Astrocyte (in vitro differentiated cells and primary cell): Measurements from ENCODE around the gene EXOC6. TPM values are rescaled to one million over a fixed set of nuclear protein-coding genes. Genes with fewer than 3 reads are reported as not detected.

Experiments
- DNase-seq: peaks from one replicate; pipeline ENCODE4 v3.0.0-alpha.2; 2010; ENCODE audit warnings: low read depth
- FAIRE-seq: peaks from 2 replicates; lab custom pipeline; 2011; peaks lifted over from hg19 to GRCh38; lab: Jason Lieb, UNC
- H2AFZ ChIP-seq: 2 replicates; pipeline ENCODE4 v1.6.0; 2012; ENCODE audit warnings: low read depth, low read length, inconsistent platforms
- H3K27ac ChIP-seq: 2 replicates; pipeline ENCODE4 v1.5.1; 2011; ENCODE audit warnings: low read depth, low read length, inconsistent platforms
- H3K27me3 ChIP-seq: 2 replicates; pipeline ENCODE4 v1.6.0; 2011; ENCODE audit warnings: low read length, inconsistent platforms; ENCODE audit not compliant: insufficient read depth
- H3K36me3 ChIP-seq: 2 replicates; pipeline ENCODE4 v1.5.1; 2011; ENCODE audit warnings: low read length, inconsistent platforms; ENCODE audit not compliant: insufficient read depth
- H3K4me1 ChIP-seq: 2 replicates; pipeline ENCODE4 v1.5.1; 2011; ENCODE audit warnings: low read length, inconsistent platforms; ENCODE audit not compliant: insufficient read depth
- H3K4me2 ChIP-seq: 2 replicates; pipeline ENCODE4 v1.6.0; 2012; ENCODE audit warnings: low read length, inconsistent platforms
- H3K4me3 ChIP-seq: 2 replicates; pipeline ENCODE4 v1.5.1; 2011; ENCODE audit warnings: low read depth, mild to moderate bottlenecking, low read length, inconsistent platforms; ENCODE audit not compliant: insufficient read depth
- H3K79me2 ChIP-seq: 2 replicates; pipeline ENCODE4 v1.6.0; 2012; ENCODE audit warnings: mild to moderate bottlenecking, low read length, inconsistent platforms; ENCODE audit not compliant: insufficient read depth
- H3K9ac ChIP-seq: 2 replicates; pipeline ENCODE4 v1.6.0; 2012; ENCODE audit warnings: mild to moderate bottlenecking, low read length, inconsistent platforms
- H3K9me3 ChIP-seq: 2 replicates; pipeline ENCODE4 v1.5.1; 2012; ENCODE audit warnings: low read depth, mild to moderate bottlenecking, low read length, inconsistent platforms; ENCODE audit not compliant: insufficient read depth
- H4K20me1 ChIP-seq: 2 replicates; pipeline ENCODE4 v1.6.0; 2012; ENCODE audit warnings: low read length, inconsistent platforms; ENCODE audit not compliant: insufficient read depth
- H3K27ac Mint-ChIP-seq: one replicate; pipeline ENCODE4 v1.8.0; 2021; ENCODE audit warnings: mild to moderate bottlenecking, mixed read lengths; ENCODE audit not compliant: unreplicated experiment
- H3K27me3 Mint-ChIP-seq: one replicate; pipeline ENCODE4 v1.8.0; 2021; ENCODE audit warnings: low read depth, mixed read lengths; ENCODE audit not compliant: unreplicated experiment
- H3K36me3 Mint-ChIP-seq: one replicate; pipeline ENCODE4 v1.8.0; 2021; ENCODE audit warnings: low read depth, mixed read lengths; ENCODE audit not compliant: unreplicated experiment
- H3K4me1 Mint-ChIP-seq: one replicate; pipeline ENCODE4 v1.8.0; 2021; ENCODE audit warnings: low read depth, mixed read lengths; ENCODE audit not compliant: unreplicated experiment
- H3K4me3 Mint-ChIP-seq: one replicate; pipeline ENCODE4 v1.8.0; 2021; ENCODE audit warnings: mild to moderate bottlenecking, moderate library complexity, mixed read lengths; ENCODE audit not compliant: unreplicated experiment
- H3K9me3 Mint-ChIP-seq: one replicate; pipeline ENCODE4 v1.8.0; 2021; ENCODE audit warnings: mild to moderate bottlenecking, mixed read lengths; ENCODE audit not compliant: unreplicated experiment
- CTCF ChIP-seq: IDR thresholded peaks from 2 replicates; pipeline ENCODE4 v1.5.1; 2011; ENCODE audit warnings: low read depth, mild to moderate bottlenecking, inconsistent platforms, low read length, moderate library complexity; ENCODE audit not compliant: insufficient read depth
- EZH2 ChIP-seq: IDR thresholded peaks from 2 replicates; pipeline ENCODE4 v1.6.1; 2012; ENCODE audit warnings: mild to moderate bottlenecking, low read length, inconsistent platforms; ENCODE audit not compliant: insufficient read depth
- total RNA-seq: library from RNA; stranded (reverse); gene quantifications from 2 replicates; pipeline ENCODE4 v1.2.1, GENCODE V29; 2021

EXOC6 gene
- total RNA-seq, 1 donor from 2014 or later = 4.9 TPM

GRCh38 chr10:92999191-92999590, 150.9 kb downstream of the EXOC6 start:
- no peak overlapping the region for H3K4me3 ChIP-seq
- no peaks in the 10 kb centered on the region for H3K27me3 ChIP-seq
- Mint-ChIP-seq H3K4me3 (no peak overlapping the region), H3K27me3 (no peaks in the 10 kb centered on the region), H3K4me1 (peaks cover 6% of the 10 kb centered on the region), H3K9me3 (no peaks in the 10 kb centered on the region), H3K36me3 (no peaks in the 10 kb centered on the region), H3K27ac (no peak overlapping the region)
- no peak overlapping the region for H2AFZ ChIP-seq
- no peaks in the 10 kb centered on the region for H3K4me1 ChIP-seq
- no peaks in the 10 kb centered on the region for H3K36me3 ChIP-seq
- H3K4me2 ChIP-seq = no peak overlapping the region
- H3K79me2 ChIP-seq = no peaks in the 10 kb centered on the region
- DNase-seq = no peak
- FAIRE-seq = no peak
- H3K27ac ChIP-seq = no peak overlapping the region
- no peaks in the 10 kb centered on the region for H4K20me1 ChIP-seq
- no peak overlapping the region for H3K9ac ChIP-seq
- TF ChIP-seq CTCF (no peak), EZH2 (no peak)
- H3K9me3 ChIP-seq = no peaks in the 10 kb centered on the region

GRCh38 chr10:93006435-93007039, 158.2 kb downstream of the EXOC6 start:
- Histone ChIP-seq H3K9ac (no peak overlapping the region), H2AFZ (no peak overlapping the region), H3K27me3 (no peaks in the 10 kb centered on the region), H3K4me3 (no peak overlapping the region), H3K79me2 (no peaks in the 10 kb centered on the region), H3K27ac (no peak overlapping the region), H4K20me1 (no peaks in the 10 kb centered on the region), H3K36me3 (no peaks in the 10 kb centered on the region), H3K9me3 (no peaks in the 10 kb centered on the region), H3K4me2 (no peak overlapping the region), H3K4me1 (no peaks in the 10 kb centered on the region)
- Mint-ChIP-seq H3K27me3 (peaks cover 2% of the 10 kb centered on the region), H3K4me3 (no peak overlapping the region), H3K36me3 (no peaks in the 10 kb centered on the region), H3K4me1 (no peaks in the 10 kb centered on the region), H3K27ac (no peak overlapping the region), H3K9me3 (no peaks in the 10 kb centered on the region)
- FAIRE-seq (peak; percentile 94), DNase-seq (peak; percentile 44)
- TF ChIP-seq CTCF (peak; percentile 72), EZH2 (no peak)

- TF ChIP-seq CTCF (no peak), EZH2 (no peak)
- no peak overlapping the region for H3K4me2 ChIP-seq
- no peak overlapping the region for H3K9ac ChIP-seq
- no peak overlapping the region for H3K4me3 ChIP-seq
- no peaks in the 10 kb centered on the region for H3K4me1 ChIP-seq
- H3K36me3 ChIP-seq = no peaks in the 10 kb centered on the region
- Mint-ChIP-seq H3K4me3 (no peak overlapping the region), H3K27ac (no peak overlapping the region), H3K36me3 (no peaks in the 10 kb centered on the region), H3K9me3 (no peaks in the 10 kb centered on the region), H3K27me3 (no peaks in the 10 kb centered on the region), H3K4me1 (no peaks in the 10 kb centered on the region)
- H4K20me1 ChIP-seq = no peaks in the 10 kb centered on the region
- no peaks in the 10 kb centered on the region for H3K79me2 ChIP-seq
- H2AFZ ChIP-seq = no peak overlapping the region
- FAIRE-seq (no peak), DNase-seq (no peak)
- no peaks in the 10 kb centered on the region for H3K27me3 ChIP-seq
- no peaks in the 10 kb centered on the region for H3K9me3 ChIP-seq
- no peak overlapping the region for H3K27ac ChIP-seq
Observed at GRCh38 chr10:93015722-93016121, 167.4 kb downstream of the EXOC6 start.
